Esophagus muscularis mucosa (tissue), 3 donors: ENCODE data around the gene LANCL3.

Source experiments
- POLR2A ChIP-seq: fragments of 450-650 bp; IDR thresholded peaks from one replicate; pipeline ENCODE4 v1.6.1; 2017; ENCODE audit warnings: antibody characterized with exemption, moderate library complexity, mild to moderate bottlenecking, low read depth
- TF ChIP-seq, protein P1 (sequence below), 3 experiments: fragments of 200-600 bp in 2 of 3; fragments of 450-650 bp in 1 of 3; sonication (generic) in 2 of 3; IDR thresholded peaks; one replicate each; pipeline ENCODE4 v1.5.1; 2017 to 2019; ENCODE audit warnings: antibody characterized with exemption in 3 of 3, mild to moderate bottlenecking in 2 of 3, moderate library complexity in 1 of 3

GRCh38 chrX:37638047-37638446, 66.6 kb downstream of the LANCL3 start:
- TF ChIP-seq, protein P1, sequence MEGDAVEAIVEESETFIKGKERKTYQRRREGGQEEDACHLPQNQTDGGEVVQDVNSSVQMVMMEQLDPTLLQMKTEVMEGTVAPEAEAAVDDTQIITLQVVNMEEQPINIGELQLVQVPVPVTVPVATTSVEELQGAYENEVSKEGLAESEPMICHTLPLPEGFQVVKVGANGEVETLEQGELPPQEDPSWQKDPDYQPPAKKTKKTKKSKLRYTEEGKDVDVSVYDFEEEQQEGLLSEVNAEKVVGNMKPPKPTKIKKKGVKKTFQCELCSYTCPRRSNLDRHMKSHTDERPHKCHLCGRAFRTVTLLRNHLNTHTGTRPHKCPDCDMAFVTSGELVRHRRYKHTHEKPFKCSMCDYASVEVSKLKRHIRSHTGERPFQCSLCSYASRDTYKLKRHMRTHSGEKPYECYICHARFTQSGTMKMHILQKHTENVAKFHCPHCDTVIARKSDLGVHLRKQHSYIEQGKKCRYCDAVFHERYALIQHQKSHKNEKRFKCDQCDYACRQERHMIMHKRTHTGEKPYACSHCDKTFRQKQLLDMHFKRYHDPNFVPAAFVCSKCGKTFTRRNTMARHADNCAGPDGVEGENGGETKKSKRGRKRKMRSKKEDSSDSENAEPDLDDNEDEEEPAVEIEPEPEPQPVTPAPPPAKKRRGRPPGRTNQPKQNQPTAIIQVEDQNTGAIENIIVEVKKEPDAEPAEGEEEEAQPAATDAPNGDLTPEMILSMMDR (IDR thresholded peaks at IDR 0.05), result no peak
- TF ChIP-seq POLR2A, result no peak
